ENCODE results near the gene UBN1. TPM values are rescaled to one million over a fixed set of nuclear protein-coding genes. Genes with fewer than 3 reads are reported as not detected.

Gene UBN1
- total and polyA plus RNA-seq, 2 donors (not counting 3 experiments of a cell fraction or from before 2014, with no cell fraction given), result 26.0 to 44.8 TPM

DNA sequence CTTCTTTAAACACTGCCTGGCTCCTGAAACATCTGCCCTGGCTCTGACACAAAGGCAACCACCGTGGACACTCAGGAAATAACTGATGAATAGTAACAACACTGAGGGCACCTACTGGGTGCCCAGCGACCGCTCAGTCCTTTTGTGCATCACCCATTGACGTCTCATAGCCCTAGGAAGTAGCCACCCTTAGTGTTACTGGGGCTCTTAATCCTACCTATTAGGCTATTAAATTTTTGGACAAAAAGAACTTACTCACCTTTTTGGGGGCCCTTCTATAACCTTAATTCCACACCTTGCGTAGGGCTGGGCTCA, 78.0 kb downstream of the UBN1 start:
- DNase-seq (ENCODE audit: low read depth, low spot score) (no peak), FAIRE-seq (no peak)
- Histone ChIP-seq H3K4me3 (replicated peaks in 1 of 3; ENCODE audit: insufficient read depth in 1 of 3, low read depth in 1 of 3, low read length in 3 of 3) (no peak overlapping the region), H4K20me1 (replicated peaks; ENCODE audit: control insufficient read depth, extremely low read depth, insufficient read depth, low read length) (no peaks in the 10 kb centered on the region), H2AFZ (ENCODE audit: low read depth, low read length) (no peak overlapping the region), H3K27ac (ENCODE audit: insufficient read depth, low read depth, low read length) (no peak overlapping the region), H3K27me3 (ENCODE audit: control insufficient read depth in 2 of 2, insufficient read depth in 2 of 2, low read length in 2 of 2) (no peaks in the 10 kb centered on the region), H3K9me3 (replicated peaks; ENCODE audit: control insufficient read depth, insufficient read depth, low read length) (peaks cover 2% of the 10 kb centered on the region), H3K79me2 (ENCODE audit: control insufficient read depth, insufficient read depth, low read length) (no peaks in the 10 kb centered on the region), H3K36me3 (ENCODE audit: control insufficient read depth in 2 of 2, extremely low read depth in 1 of 2, insufficient read depth in 2 of 2, low read length in 2 of 2) (no peaks in the 10 kb centered on the region), H3K4me1 (ENCODE audit: control insufficient read depth, extremely low read depth, insufficient read depth, low read length) (no peaks in the 10 kb centered on the region), H3K9me1 (replicated peaks; ENCODE audit: control insufficient read depth, extremely low read depth, insufficient read depth, low read length) (no peaks in the 10 kb centered on the region), H3K9ac (replicated peaks; ENCODE audit: extremely low read depth, insufficient read depth, low read length) (no peak overlapping the region), H3K4me2 (ENCODE audit: insufficient read depth, low read length) (no peak overlapping the region)
- CTCF ChIA-PET, result no interaction called here
- dilution Hi-C loops (cut with MboI; ENCODE audit: extremely low pct_ligation_motif_present, low sequenced_read_pairs) (no loop called here), intact Hi-C loops (cut with micrococcal nuclease) (no loop called here)
- POLR2A ChIA-PET, result no interaction called here
- TF ChIP-seq POLR2A (IDR thresholded peaks at IDR 0.05; ENCODE audit: low read depth, low read length), result no peak
- TF ChIP-seq POLR2AphosphoS5 (IDR thresholded peaks at IDR 0.05; ENCODE audit: insufficient read depth, low read depth, low read length), result no peak
- no peak for TF ChIP-seq FOS (IDR thresholded peaks at IDR 0.05; ENCODE audit: borderline replicate concordance, insufficient read depth, low read length)
- TF ChIP-seq GATA2 (IDR thresholded peaks at IDR 0.05; ENCODE audit: insufficient read depth, insufficient read length, low read depth, low read length), result no peak
- no TSS peak for BruUV-seq (replicated peaks)

DNA sequence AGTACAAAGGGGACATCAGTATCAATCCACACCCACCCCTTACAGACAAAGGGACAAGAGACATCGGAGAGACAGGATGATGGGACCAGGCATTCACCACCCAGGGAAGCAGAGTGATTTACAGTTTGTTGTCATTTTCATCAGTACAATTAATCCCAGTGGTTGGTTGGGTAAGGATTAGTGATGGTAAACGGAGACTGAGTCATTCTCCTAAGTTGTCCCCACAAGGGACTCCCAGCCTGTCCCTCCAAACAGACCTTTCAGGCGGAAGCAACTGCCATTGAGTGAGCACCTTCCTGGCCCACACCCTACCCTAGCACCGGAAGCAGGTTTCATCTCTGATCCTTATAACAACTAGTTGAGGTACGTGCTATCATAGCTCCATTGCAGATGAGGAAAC, 78.5 kb downstream of the UBN1 start:
- H3K9me3 ChIP-seq (replicated peaks; ENCODE audit: control insufficient read depth, insufficient read depth, low read length), result peaks cover 2% of the 10 kb centered on the region
- DNase-seq (ENCODE audit: low read depth, low spot score), result no peak
- H3K9me1 ChIP-seq (replicated peaks; ENCODE audit: control insufficient read depth, extremely low read depth, insufficient read depth, low read length), result no peaks in the 10 kb centered on the region
- H2AFZ ChIP-seq (ENCODE audit: low read depth, low read length), result no peak overlapping the region
- no peak for TF ChIP-seq EZH2 (IDR thresholded peaks at IDR 0.05; ENCODE audit: borderline replicate concordance, low read depth, low read length, severe bottlenecking)
- no peak for TF ChIP-seq JUN (IDR thresholded peaks at IDR 0.05; ENCODE audit: borderline replicate concordance, insufficient read depth, insufficient read length, low read depth)
- TF ChIP-seq POLR2A (IDR thresholded peaks at IDR 0.05; ENCODE audit: low read depth, low read length), result no peak
- no peak for TF ChIP-seq POLR2AphosphoS5 (IDR thresholded peaks at IDR 0.05; ENCODE audit: insufficient read depth, low read depth, low read length)
- TF ChIP-seq, protein P1, sequence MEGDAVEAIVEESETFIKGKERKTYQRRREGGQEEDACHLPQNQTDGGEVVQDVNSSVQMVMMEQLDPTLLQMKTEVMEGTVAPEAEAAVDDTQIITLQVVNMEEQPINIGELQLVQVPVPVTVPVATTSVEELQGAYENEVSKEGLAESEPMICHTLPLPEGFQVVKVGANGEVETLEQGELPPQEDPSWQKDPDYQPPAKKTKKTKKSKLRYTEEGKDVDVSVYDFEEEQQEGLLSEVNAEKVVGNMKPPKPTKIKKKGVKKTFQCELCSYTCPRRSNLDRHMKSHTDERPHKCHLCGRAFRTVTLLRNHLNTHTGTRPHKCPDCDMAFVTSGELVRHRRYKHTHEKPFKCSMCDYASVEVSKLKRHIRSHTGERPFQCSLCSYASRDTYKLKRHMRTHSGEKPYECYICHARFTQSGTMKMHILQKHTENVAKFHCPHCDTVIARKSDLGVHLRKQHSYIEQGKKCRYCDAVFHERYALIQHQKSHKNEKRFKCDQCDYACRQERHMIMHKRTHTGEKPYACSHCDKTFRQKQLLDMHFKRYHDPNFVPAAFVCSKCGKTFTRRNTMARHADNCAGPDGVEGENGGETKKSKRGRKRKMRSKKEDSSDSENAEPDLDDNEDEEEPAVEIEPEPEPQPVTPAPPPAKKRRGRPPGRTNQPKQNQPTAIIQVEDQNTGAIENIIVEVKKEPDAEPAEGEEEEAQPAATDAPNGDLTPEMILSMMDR (IDR thresholded peaks at IDR 0.05; ENCODE audit: extremely low read depth in 1 of 2, insufficient read depth in 1 of 2, low read depth in 1 of 2, low read length in 2 of 2), result no peak
- TF ChIP-seq, protein P2, sequence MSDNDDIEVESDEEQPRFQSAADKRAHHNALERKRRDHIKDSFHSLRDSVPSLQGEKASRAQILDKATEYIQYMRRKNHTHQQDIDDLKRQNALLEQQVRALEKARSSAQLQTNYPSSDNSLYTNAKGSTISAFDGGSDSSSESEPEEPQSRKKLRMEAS (IDR thresholded peaks at IDR 0.05; ENCODE audit: insufficient read depth, insufficient read length), result no peak
- TF ChIP-seq GATA2 (IDR thresholded peaks at IDR 0.05; ENCODE audit: insufficient read depth, insufficient read length, low read depth, low read length), result no peak
- TF ChIP-seq MYC (IDR thresholded peaks at IDR 0.05; ENCODE audit: low read depth, low read length), result no peak
- TF ChIP-seq FOS (IDR thresholded peaks at IDR 0.05; ENCODE audit: borderline replicate concordance, insufficient read depth, low read length), result no peak
- no peaks in the 10 kb centered on the region for H3K4me1 ChIP-seq (ENCODE audit: control insufficient read depth, extremely low read depth, insufficient read depth, low read length)
- H3K79me2 ChIP-seq (ENCODE audit: control insufficient read depth, insufficient read depth, low read length), result no peaks in the 10 kb centered on the region
- H3K36me3 ChIP-seq (ENCODE audit: control insufficient read depth in 2 of 2, extremely low read depth in 1 of 2, insufficient read depth in 2 of 2, low read length in 2 of 2), result no peaks in the 10 kb centered on the region
- no TSS peak for BruUV-seq (replicated peaks)
- ChIA-PET CTCF (no interaction called here), POLR2A (no interaction called here)
- intact Hi-C loops (cut with micrococcal nuclease) (no loop called here), dilution Hi-C loops (cut with MboI; ENCODE audit: extremely low pct_ligation_motif_present, low sequenced_read_pairs) (no loop called here)
- FAIRE-seq, result no peak
- H3K9ac ChIP-seq (replicated peaks; ENCODE audit: extremely low read depth, insufficient read depth, low read length), result no peak overlapping the region
- H3K4me2 ChIP-seq (ENCODE audit: insufficient read depth, low read length), result no peak overlapping the region
- no peak overlapping the region for H3K27ac ChIP-seq (ENCODE audit: insufficient read depth, low read depth, low read length)
- no peak overlapping the region for H3K4me3 ChIP-seq (replicated peaks in 1 of 3; ENCODE audit: insufficient read depth in 1 of 3, low read depth in 1 of 3, low read length in 3 of 3)
- H4K20me1 ChIP-seq (replicated peaks; ENCODE audit: control insufficient read depth, extremely low read depth, insufficient read depth, low read length), result no peaks in the 10 kb centered on the region
- no peaks in the 10 kb centered on the region for H3K27me3 ChIP-seq (ENCODE audit: control insufficient read depth in 2 of 2, insufficient read depth in 2 of 2, low read length in 2 of 2)

Data from endothelial cell of umbilical vein (primary cell).